Measurements from ENCODE around the gene RAMP2. TPM values are rescaled to one million over a fixed set of nuclear protein-coding genes. Genes with fewer than 3 reads are reported as not detected.
"Not testable (repeated sequence)": the region's sequence is repeated elsewhere in the genome, so short reads cannot be mapped to it uniquely, and the experiment has no call there.

The RAMP2 gene
- total RNA-seq, 1 experiment from 2014 or later = 10.8 TPM

DNA sequence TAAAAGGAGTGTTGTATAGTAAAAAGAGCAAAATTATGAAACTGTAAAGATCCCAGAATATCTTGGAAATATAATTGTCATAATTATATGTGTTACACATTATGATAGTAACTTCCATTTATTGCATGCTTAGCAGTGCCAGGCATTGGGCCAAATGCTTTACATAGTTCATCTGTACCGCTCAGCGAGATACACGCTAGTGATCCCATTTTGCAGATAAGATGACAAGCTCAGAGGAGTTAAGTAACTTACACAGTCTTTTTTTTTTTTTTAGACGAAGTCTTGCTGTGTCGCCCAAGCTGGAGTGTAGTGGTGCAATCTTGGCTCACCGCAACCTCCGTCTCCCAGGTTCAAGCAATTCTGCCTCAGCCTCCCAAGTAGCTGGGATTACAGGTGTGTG is 9.4 kb upstream of the RAMP2 start:
- no peak overlapping the region for H3K4me3 ChIP-seq (ENCODE audit: insufficient read depth, low read depth, low read length)
- no peaks in the 10 kb centered on the region for H3K27me3 ChIP-seq (ENCODE audit: control insufficient read depth, insufficient read depth, low read length)
- DNase-seq = no peak
- H3K36me3 ChIP-seq (replicated peaks; ENCODE audit: control insufficient read depth, insufficient read depth, low read length) = no peaks in the 10 kb centered on the region

DNA sequence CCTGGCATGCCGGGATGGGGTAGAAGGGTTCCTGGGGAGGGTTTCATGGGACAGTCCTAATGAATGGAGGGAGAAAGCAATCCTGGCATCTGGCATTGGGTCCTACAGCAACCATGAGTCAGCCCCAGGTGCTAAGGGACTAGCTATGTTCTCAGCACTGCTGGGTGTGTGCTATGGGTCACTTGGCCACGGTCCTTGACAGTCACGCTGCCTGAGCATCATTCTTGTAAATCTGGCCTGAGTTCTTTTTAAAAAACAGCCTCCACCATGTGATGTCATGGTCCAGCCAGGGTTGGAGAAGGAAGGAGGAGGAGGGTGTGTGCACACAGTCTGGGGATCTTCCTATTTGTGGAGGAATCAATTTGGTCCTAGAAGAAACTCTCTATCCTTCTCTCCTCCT is 6.2 kb upstream of the RAMP2 start:
- Histone ChIP-seq H3K27me3 (ENCODE audit: control insufficient read depth, insufficient read depth, low read length) (peaks cover 4% of the 10 kb centered on the region), H3K4me3 (ENCODE audit: insufficient read depth, low read depth, low read length) (no peak overlapping the region), H3K36me3 (replicated peaks; ENCODE audit: control insufficient read depth, insufficient read depth, low read length) (no peaks in the 10 kb centered on the region)
- no peak for DNase-seq

DNA sequence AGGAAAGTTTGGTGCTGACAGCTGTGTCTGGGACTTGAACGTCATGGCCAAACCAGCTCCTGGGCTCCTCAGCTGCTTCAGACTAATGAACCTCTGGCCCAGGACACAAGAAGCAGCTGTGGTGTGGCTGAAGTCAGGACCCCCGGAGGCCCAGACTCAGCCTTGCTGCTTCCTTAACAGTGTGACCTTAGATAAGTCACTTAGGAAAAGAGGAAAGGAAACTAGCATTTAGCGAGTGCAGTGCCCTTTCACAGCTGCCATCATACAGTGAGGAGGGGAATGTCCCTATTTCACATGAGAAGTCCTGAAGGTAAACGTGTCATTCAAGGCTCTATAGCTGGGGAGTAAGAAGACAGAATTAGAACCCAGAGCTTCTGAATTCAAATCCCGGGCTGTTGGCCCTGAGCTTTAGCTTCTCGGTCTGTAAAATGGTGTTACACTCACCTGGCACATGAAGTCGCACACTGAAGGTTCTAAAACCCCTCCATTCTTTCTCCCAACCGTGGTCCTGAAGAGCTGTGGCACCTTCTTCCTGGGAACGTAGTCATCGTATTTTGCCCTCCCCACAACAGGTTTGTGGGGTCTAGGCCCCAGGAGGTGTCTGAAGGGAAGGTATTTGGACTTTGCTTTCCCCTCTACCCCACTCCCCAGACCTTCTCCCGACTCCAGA is 910 bp upstream of the RAMP2 start:
- peak overlapping the region; percentile 59 for H3K4me3 ChIP-seq (ENCODE audit: insufficient read depth, low read depth, low read length)
- no peaks in the 10 kb centered on the region for H3K36me3 ChIP-seq (replicated peaks; ENCODE audit: control insufficient read depth, insufficient read depth, low read length)
- no peak for DNase-seq
- H3K27me3 ChIP-seq (ENCODE audit: control insufficient read depth, insufficient read depth, low read length) = peaks cover 28% of the 10 kb centered on the region

DNA sequence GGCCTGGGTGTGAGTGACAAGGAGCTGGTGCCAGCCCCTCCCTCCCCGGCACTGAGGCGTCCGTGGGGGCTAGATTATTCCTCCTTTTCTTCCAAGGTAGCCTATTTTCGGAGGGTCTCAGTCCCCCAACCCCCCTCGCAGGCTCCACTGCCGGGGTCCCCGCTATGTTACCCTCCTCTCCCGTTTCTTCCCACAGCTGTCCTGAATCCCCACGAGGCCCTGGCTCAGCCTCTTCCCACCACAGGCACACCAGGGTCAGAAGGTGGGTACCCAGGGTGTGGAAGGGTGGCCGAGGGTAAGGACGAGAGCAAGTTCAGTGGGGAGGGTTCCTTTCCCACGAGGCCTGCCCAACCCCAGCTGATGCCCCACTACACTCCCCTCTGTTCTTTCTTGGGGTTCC is 611 bp downstream of the RAMP2 start:
- H3K36me3 ChIP-seq (replicated peaks; ENCODE audit: control insufficient read depth, insufficient read depth, low read length) = no peaks in the 10 kb centered on the region
- DNase-seq = no peak
- H3K27me3 ChIP-seq (ENCODE audit: control insufficient read depth, insufficient read depth, low read length) = peaks cover 28% of the 10 kb centered on the region
- H3K4me3 ChIP-seq (ENCODE audit: insufficient read depth, low read depth, low read length) = peak overlapping the region; percentile 59

DNA sequence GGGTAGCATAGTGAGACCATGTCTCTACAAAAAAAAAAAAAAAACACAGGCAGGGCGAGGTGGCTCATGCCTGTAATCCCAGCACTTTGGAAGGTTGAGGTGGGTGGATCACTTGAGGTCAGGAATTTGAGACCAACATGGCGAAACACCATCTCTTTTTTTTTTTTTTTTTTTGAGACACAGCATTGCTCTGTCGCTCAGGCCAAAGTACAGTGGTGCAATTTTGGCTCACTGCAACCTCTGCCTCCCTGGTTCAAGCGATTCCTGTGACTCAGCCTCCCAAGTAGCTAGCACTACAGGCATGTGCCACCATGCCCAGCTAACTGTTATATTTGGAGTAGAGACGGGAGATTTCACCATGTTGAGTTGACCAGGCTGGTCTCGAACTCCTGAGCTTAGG is 5.1 kb downstream of the RAMP2 start:
- DNase-seq = no peak
- Histone ChIP-seq H3K4me3 (ENCODE audit: insufficient read depth, low read depth, low read length) (no peak overlapping the region), H3K36me3 (replicated peaks; ENCODE audit: control insufficient read depth, insufficient read depth, low read length) (no peaks in the 10 kb centered on the region), H3K27me3 (ENCODE audit: control insufficient read depth, insufficient read depth, low read length) (peaks cover 13% of the 10 kb centered on the region)

DNA sequence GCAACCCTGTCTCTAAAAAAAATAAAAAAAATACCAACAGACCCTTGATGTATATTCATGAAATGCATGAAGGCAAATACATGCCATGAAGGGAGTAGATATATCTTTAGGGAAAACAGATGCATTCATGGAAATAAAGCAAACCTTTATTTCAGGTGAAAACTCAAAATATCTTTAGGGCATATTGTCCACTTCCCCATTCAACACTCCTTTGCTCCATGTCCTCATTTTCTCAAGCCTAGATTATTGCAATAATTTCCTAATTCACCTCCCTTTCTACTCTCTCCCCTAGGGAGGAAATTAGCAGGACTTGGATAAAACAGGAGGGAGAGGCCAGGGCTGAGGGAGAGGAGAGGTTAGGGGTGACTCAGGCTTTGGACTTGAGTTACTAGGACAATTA is 6.5 kb downstream of the RAMP2 start:
- no peak overlapping the region for H3K4me3 ChIP-seq (ENCODE audit: insufficient read depth, low read depth, low read length)
- DNase-seq = no peak
- peaks cover under 1% of the 10 kb centered on the region; the same call in 1 of the 2 replicates for H3K27me3 ChIP-seq (ENCODE audit: control insufficient read depth, insufficient read depth, low read length)
- no peaks in the 10 kb centered on the region for H3K36me3 ChIP-seq (replicated peaks; ENCODE audit: control insufficient read depth, insufficient read depth, low read length)

DNA sequence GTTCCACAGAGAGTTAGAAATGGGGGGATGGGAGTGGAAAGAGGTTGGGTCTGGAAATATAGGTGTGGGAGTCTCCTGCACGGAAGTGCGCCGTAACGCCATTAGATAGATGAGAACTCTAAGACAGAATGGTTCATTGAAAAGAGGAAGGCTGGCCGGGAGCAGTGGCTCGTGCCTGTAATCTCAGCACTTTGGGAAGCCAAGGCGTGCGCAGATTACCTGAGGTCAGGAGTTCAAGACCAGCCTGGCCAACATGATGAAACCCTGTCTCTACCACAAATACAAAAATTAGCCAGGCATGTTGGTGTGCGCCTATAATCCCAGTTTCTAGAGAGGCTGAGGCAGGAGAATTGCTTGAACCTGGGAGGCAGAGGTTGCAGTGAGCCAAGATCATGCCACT is 7.0 kb downstream of the RAMP2 start:
- H3K4me3 ChIP-seq (ENCODE audit: insufficient read depth, low read depth, low read length); H3K27me3 ChIP-seq (ENCODE audit: control insufficient read depth, insufficient read depth, low read length); DNase-seq; H3K36me3 ChIP-seq (replicated peaks; ENCODE audit: control insufficient read depth, insufficient read depth, low read length): not testable (repeated sequence)

DNA sequence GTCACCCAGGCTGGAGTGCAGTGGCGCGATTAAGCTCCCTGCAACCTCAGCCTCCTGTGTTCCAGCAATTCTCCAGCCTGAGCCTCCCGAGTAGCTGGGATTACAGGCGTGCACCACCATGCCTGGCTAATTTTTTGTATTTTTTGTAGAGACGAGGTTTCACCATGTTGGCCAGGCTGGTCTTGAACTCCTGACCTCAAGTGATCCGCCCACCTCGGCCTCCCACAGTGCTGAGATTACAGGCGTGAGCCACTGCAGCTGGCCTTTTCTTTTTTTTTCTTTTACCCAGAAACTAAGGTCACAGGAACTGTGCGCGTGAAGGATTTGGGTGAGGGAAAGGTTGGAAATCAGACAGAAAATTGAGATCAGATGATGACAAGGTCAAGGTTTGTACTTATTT is 8.9 kb downstream of the RAMP2 start:
- H3K27me3 ChIP-seq (ENCODE audit: control insufficient read depth, insufficient read depth, low read length); H3K4me3 ChIP-seq (ENCODE audit: insufficient read depth, low read depth, low read length); DNase-seq; H3K36me3 ChIP-seq (replicated peaks; ENCODE audit: control insufficient read depth, insufficient read depth, low read length): not testable (repeated sequence)

DNA sequence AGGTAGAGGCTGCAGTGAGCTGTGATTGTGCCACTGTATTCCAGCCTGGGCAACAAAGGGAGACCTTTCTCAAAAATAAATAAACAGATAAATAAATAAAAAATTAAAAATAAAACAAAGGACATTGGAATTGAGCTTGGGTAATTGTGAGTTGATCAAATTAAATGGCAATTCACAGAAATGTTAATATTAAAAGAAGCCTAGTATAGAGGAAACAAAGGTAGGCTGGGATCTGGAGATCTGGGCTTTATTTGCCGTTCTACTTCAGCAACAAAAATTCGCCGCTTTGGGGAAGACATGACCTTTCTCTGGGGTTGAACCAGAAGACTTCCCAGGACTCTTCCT is 11.9 kb downstream of the RAMP2 start:
- H3K27me3 ChIP-seq (ENCODE audit: control insufficient read depth, insufficient read depth, low read length) = no peaks in the 10 kb centered on the region; the same call in 1 of the 2 replicates
- peaks cover 12% of the 10 kb centered on the region for H3K36me3 ChIP-seq (replicated peaks; ENCODE audit: control insufficient read depth, insufficient read depth, low read length)
- DNase-seq = no peak
- peak overlapping the region; percentile 69; the same call in 1 of the 2 replicates for H3K4me3 ChIP-seq (ENCODE audit: insufficient read depth, low read depth, low read length)

DNA sequence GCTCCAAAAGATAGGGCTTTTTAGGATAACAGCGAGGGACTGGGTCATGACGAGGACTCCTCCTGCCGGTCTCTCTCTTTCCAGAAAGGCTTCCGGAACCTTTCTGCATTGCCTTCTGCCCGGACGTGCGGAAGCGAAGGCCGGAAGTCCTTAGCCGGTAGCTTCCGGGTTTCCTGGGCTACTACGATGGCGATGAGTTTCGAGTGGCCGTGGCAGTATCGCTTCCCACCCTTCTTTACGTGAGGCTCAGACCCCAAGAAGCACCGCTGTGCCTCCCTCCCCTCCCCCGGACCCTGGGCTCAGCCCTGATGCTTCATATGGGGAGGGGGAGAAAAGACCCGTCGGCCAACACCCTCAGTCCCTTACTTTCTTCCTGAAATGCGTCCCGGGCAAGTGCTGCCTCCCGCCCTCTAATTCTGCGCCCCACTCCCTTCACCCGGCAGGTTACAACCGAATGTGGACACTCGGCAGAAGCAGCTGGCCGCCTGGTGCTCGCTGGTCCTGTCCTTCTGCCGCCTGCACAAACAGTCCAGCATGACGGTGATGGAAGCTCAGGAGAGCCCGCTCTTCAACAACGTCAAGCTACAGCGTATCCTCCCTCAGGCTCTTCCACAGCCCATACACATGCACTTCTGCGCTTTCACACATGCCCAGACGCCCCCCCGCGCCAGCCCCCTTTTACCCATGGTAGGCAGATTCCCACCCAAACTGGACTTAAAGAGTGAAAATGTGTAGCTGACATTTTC is 12.4 kb downstream of the RAMP2 start, which contains the start of gene VPS25:
TSS of gene VPS25 (plus strand) at position 160 of the 746 bp plus-strand sequence. CDS start at position 187, 27 bp downstream.
- H3K36me3 ChIP-seq (replicated peaks; ENCODE audit: control insufficient read depth, insufficient read depth, low read length) = peaks cover 14% of the 10 kb centered on the region
- no peaks in the 10 kb centered on the region for H3K27me3 ChIP-seq (ENCODE audit: control insufficient read depth, insufficient read depth, low read length)
- peak; percentile 88 for DNase-seq
- peak within 1 kb of the TSS; percentile 69 for H3K4me3 ChIP-seq (ENCODE audit: insufficient read depth, low read depth, low read length)

DNA sequence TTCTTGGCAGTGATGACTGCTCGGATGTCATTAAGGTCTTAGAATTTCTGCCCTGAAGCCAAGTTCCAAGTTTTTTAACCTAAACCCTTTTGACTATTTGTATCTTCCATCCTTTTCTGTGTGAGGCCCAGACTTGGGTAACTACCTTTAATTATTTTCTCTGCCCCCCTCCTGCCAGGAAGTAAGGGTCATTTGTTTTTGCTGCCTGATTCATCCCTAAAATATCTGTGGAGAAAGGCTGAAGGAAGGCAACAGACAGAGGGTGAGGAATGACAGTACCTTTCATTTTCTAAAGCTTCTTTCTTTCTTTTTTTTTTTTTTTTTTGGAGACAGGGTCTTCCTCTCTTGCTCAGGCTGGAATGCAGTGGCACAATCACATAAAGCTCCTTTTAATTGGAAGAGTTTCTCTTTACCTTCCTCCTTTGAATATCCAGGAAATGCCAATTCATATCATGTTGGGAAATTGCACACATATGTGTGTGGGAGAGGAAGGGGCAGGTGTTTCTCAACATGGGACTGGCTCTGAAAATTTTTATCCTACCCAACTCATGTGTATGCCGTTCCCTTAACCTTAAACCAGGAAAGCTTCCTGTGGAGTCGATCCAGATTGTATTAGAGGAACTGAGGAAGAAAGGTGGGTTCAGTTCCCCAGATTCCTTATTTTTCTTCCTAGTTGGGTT is 13.2 kb downstream of the RAMP2 start:
- H3K36me3 ChIP-seq (replicated peaks; ENCODE audit: control insufficient read depth, insufficient read depth, low read length) = peaks cover 16% of the 10 kb centered on the region
- no peak for DNase-seq
- H3K4me3 ChIP-seq (ENCODE audit: insufficient read depth, low read depth, low read length) = peak overlapping the region; percentile 69
- H3K27me3 ChIP-seq (ENCODE audit: control insufficient read depth, insufficient read depth, low read length) = no peaks in the 10 kb centered on the region

DNA sequence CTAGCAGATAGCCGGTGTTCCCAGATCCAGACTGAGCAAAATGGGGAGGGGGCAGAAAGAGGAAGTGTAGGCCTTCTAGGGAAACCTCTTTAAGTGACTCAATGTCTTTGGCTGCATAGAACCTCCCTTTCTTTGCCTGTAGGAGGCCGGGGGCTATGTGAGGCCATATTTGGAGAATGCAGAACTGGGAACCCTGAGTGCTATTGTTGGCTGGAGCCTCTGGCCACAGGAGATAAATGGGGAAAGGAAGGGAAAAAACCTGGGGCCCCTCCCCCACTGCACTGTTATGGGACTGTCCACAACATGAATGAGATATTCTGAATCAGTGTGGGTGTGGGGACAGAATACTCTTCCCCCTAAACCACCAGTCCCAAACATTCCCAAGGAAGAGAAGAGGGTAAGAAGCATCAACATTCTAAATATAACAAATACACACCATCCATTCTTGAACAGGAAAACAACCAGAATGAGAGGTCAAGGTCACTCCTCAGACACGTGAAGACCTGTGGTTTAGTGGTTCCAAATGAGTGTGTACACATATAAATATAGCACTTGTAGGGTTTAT is 14.6 kb downstream of the RAMP2 start:
- Histone ChIP-seq H3K36me3 (replicated peaks; ENCODE audit: control insufficient read depth, insufficient read depth, low read length) (peaks cover 16% of the 10 kb centered on the region), H3K27me3 (ENCODE audit: control insufficient read depth, insufficient read depth, low read length) (no peaks in the 10 kb centered on the region), H3K4me3 (ENCODE audit: insufficient read depth, low read depth, low read length) (no peak overlapping the region)
- DNase-seq = no peak

DNA sequence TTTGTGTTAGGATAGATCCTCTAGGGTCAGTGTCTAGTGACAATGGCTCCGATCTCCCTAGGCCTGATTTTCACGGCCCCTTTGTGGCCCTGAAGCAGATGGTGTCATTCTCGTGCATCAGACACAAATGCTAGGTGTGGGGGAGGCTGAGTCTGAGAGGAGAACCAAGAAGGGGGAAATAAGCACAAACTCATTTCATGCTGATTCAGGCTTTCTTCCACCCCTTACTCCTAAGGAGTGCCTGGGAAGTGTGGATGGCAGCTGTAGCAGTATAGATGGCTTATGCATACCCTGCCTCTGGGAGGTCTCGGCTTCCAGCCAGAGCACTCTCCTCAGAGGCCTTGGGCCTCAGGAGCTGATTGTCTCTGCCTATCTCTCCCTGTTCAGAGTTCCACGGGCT is 17.5 kb downstream of the RAMP2 start:
- peaks cover 22% of the 10 kb centered on the region for H3K27me3 ChIP-seq (ENCODE audit: control insufficient read depth, insufficient read depth, low read length)
- H3K4me3 ChIP-seq (ENCODE audit: insufficient read depth, low read depth, low read length) = no peak overlapping the region
- DNase-seq = no peak
- H3K36me3 ChIP-seq (replicated peaks; ENCODE audit: control insufficient read depth, insufficient read depth, low read length) = peaks cover 16% of the 10 kb centered on the region

DNA sequence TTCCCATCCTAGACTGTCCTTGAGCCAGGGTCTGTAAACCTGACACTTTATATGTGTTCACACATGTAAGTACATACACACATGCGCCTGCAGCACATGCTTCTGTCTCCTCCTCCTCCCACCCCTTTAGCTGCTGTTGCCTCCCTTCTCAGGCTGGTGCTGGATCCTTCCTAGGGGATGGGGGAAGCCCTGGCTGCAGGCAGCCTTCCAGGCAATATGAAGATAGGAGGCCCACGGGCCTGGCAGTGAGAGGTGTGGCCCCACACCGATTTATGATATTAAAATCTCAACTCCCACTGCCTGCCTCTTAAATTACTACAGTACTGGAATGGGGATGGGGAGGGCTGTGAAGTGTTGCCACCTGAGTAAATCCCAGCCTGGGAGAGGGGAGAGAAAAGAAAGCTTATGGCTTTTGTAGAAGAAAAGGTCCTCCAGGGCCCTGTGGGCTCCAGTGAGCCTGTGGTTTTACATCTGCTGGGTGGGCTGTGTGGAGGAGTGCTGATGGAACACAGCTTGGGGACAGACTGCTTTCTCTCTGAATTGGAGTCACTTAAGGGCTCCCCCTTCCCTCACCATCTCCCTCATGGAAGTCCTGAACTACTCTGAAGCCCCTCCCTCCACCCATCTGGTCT is 18.4 kb downstream of the RAMP2 start:
- Histone ChIP-seq H3K27me3 (ENCODE audit: control insufficient read depth, insufficient read depth, low read length) (peaks cover 22% of the 10 kb centered on the region), H3K36me3 (replicated peaks; ENCODE audit: control insufficient read depth, insufficient read depth, low read length) (peaks cover 16% of the 10 kb centered on the region), H3K4me3 (ENCODE audit: insufficient read depth, low read depth, low read length) (no peak overlapping the region; the same call in 1 of the 2 replicates)
- no peak for DNase-seq

All from H7 (cell line).